ENCODE results near the gene SHKBP1. TPM values are rescaled to one million over a fixed set of nuclear protein-coding genes. Genes with fewer than 3 reads are reported as not detected.
A peak's percentile ranks its signal among the peaks of the same experiment; 100 is the strongest.

Gene SHKBP1
- total and polyA plus RNA-seq, 7 donors = 12.4 to 21.7 (median 17.2) TPM

- H3K9me3 ChIP-seq = no peaks in the 10 kb centered on the region
- peaks cover 0 to 9% (median 0%) of the 10 kb centered on the region in 3 donors for H3K27me3 ChIP-seq (ENCODE audit: insufficient read depth in 3 of 3, low read length in 2 of 3)
- H3K4me1 ChIP-seq = no peaks in the 10 kb centered on the region
- no peak overlapping the region for H3K4me3 ChIP-seq
- ATAC-seq (no peak), DNase-seq (no peak)
- no peaks in the 10 kb centered on the region for H3K36me3 ChIP-seq (ENCODE audit: insufficient read depth in 1 of 2, low read depth in 1 of 2)
- 85 to 91% (median 88%) methylated on average over 1 of the region's 1 CpG for WGBS, 3 donors
- TF ChIP-seq, protein P1, sequence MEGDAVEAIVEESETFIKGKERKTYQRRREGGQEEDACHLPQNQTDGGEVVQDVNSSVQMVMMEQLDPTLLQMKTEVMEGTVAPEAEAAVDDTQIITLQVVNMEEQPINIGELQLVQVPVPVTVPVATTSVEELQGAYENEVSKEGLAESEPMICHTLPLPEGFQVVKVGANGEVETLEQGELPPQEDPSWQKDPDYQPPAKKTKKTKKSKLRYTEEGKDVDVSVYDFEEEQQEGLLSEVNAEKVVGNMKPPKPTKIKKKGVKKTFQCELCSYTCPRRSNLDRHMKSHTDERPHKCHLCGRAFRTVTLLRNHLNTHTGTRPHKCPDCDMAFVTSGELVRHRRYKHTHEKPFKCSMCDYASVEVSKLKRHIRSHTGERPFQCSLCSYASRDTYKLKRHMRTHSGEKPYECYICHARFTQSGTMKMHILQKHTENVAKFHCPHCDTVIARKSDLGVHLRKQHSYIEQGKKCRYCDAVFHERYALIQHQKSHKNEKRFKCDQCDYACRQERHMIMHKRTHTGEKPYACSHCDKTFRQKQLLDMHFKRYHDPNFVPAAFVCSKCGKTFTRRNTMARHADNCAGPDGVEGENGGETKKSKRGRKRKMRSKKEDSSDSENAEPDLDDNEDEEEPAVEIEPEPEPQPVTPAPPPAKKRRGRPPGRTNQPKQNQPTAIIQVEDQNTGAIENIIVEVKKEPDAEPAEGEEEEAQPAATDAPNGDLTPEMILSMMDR (IDR thresholded peaks at IDR 0.05) = no peak
- intact Hi-C loops (cut with DNase I) = loop anchor here in 1 of 2 donors (5.0 kb wide), 1 partner anchor 49 kb away; no protein-coding TSS in a partner anchor
- no peak overlapping the region for H3K27ac ChIP-seq
Measured at GRCh38 chr19:40547836-40548235, 28.8 kb upstream of the SHKBP1 start.

DNA sequence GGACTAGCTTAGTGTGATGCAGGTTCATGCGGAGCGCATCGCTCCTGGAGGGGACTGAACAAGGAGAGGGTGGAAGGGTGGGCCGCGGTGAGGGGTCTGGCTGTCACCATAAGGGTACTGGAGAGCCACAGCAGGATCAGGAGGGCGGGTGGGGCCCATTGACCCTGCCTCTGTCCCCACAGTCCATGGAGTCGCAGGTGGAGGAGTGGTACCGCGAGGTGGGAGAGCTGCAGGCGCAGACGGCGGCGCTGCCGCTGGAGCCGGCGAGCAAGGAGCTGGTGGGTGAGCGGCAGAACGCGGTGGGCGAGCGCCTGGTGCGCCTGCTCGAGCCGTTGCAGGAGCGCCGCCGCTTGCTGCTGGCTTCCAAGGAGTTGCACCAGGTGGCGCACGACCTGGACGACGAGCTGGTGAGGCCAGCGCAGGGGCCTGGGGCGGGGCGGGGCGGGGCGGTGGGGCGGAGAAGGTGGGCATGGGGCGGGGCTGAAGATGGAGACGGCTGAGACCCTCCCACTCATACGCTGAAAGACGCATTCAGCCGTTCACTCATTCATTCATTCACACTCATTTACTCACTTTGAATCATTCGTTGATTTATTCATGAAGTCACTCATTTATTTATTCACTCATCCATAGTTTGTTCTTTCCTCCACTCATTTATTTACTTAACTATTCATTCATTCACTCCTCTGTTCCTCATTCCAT, 27.5 kb upstream of the SHKBP1 start:
- peaks cover 0 to 21% (median 5%) of the 10 kb centered on the region in 3 donors for H3K27me3 ChIP-seq (ENCODE audit: insufficient read depth in 3 of 3, low read length in 2 of 3)
- 6 to 9% (median 8%) methylated on average over 35 to 43 of the region's 43 CpGs for WGBS, 3 donors
- H3K4me3 ChIP-seq = no peak overlapping the region
- TF ChIP-seq, protein P1 (IDR thresholded peaks at IDR 0.05) = peak; percentile 33
- H3K9me3 ChIP-seq = no peaks in the 10 kb centered on the region
- no peaks in the 10 kb centered on the region for H3K36me3 ChIP-seq (ENCODE audit: insufficient read depth in 1 of 2, low read depth in 1 of 2)
- intact Hi-C loops (cut with DNase I) = loop anchor here in 1 of 2 donors (5.0 kb wide), 1 partner anchor 48 kb away; no protein-coding TSS in a partner anchor
- ATAC-seq (peak; percentile 30 to 80 (median 71)), DNase-seq (peak; percentile 55 to 77)
- no peaks in the 10 kb centered on the region for H3K4me1 ChIP-seq
- H3K27ac ChIP-seq = no peak overlapping the region

DNA sequence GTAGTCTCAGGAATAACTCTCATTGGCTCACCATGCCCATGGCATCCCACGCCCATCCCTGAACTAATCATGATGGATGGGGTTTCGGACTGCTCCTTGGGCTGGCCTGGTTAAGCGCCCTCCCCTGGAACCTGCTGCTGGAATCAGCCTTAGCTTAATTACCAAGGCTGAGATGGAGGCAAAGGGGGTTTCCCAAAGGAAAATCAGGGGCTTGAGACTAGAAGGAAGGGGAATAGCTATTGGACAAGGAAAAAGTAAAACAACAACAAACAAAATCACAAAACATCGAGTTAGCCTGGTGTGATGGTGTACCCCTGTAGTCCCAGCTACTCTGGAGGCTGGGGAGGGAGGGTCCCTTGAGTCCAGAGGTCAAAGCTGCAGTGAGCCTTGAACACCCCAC, 25.7 kb upstream of the SHKBP1 start:
- Histone ChIP-seq H3K4me1 (no peaks in the 10 kb centered on the region), H3K9me3 (no peaks in the 10 kb centered on the region), H3K4me3 (no peak overlapping the region), H3K27ac (no peak overlapping the region), H3K27me3 (ENCODE audit: insufficient read depth in 3 of 3, low read length in 2 of 3) (peaks cover 0 to 26% (median 6%) of the 10 kb centered on the region in 3 donors), H3K36me3 (ENCODE audit: insufficient read depth in 1 of 2, low read depth in 1 of 2) (no peaks in the 10 kb centered on the region)
- TF ChIP-seq, protein P1 (IDR thresholded peaks at IDR 0.05) = no peak
- ATAC-seq (no peak), DNase-seq (no peak)
- 90 to 91% (median 91%) methylated on average over 4 of the region's 4 CpGs for WGBS, 3 donors
- intact Hi-C loops (cut with DNase I) = loop anchor here in 1 of 2 donors (5.0 kb wide), 1 partner anchor 46 kb away; no protein-coding TSS in a partner anchor

- Histone ChIP-seq H3K9me3 (no peaks in the 10 kb centered on the region), H3K27ac (no peak overlapping the region), H3K4me3 (no peak overlapping the region), H3K4me1 (no peaks in the 10 kb centered on the region), H3K36me3 (ENCODE audit: insufficient read depth in 1 of 2, low read depth in 1 of 2) (no peaks in the 10 kb centered on the region), H3K27me3 (ENCODE audit: insufficient read depth in 3 of 3, low read length in 2 of 3) (peaks cover 0 to 26% (median 6%) of the 10 kb centered on the region in 3 donors)
- DNase-seq (no peak), ATAC-seq (no peak)
- 94 to 95% (median 95%) methylated on average over 3 of the region's 3 CpGs for WGBS, 3 donors
- intact Hi-C loops (cut with DNase I) = loop anchor here in 1 of 2 donors (5.0 kb wide), 1 partner anchor 44 kb away; no protein-coding TSS in a partner anchor
- TF ChIP-seq, protein P1 (IDR thresholded peaks at IDR 0.05) = no peak
Measured at GRCh38 chr19:40552848-40553247, 23.8 kb upstream of the SHKBP1 start.
